A549 treated with DMSO at 1 μM for 4 hours (cell line): Measurements from ENCODE around the gene PHKG2. TPM values are rescaled to one million over a fixed set of nuclear protein-coding genes. Genes with fewer than 3 reads are reported as not detected.

Source experiments
- total RNA-seq: library from RNA; stranded (reverse); fragments of 200-300 nt; extraction: Qiagen RNA extraction; gene quantifications from 5 replicates; pipeline ENCODE4 v1.2.3, GENCODE V29; 2022; ENCODE audit warnings: low read depth

PHKG2 gene
- 20.6 to 29.8 TPM (median 23.1 TPM) in 5 replicates for total RNA-seq

GRCh38 chr16:30747799-30748633, at the start of gene PHKG2:
Gene PHKG2, plus strand, starts transcription at chr16:30748425. Its CDS starts 396 bp downstream, at chr16:30748821.

GRCh38 chr16:30698816-30699614, 49.2 kb upstream of the PHKG2 start, which contains the start of gene SRCAP:
Gene SRCAP, plus strand, starts transcription at chr16:30699171. Its CDS starts 1,654 bp downstream, at chr16:30700825.

GRCh38 chr16:30761928-30762902, 14.0 kb downstream of the PHKG2 start, which contains the start of the genes CFAP119 and RNF40:
Gene CFAP119, minus strand, starts transcription at chr16:30762062. Its CDS starts 314 bp downstream, at chr16:30761748.
Gene RNF40, plus strand, starts transcription at chr16:30762322. Its CDS starts 224 bp downstream, at chr16:30762546.

GRCh38 chr16:30786936-30787612, 38.8 kb downstream of the PHKG2 start, which contains the start of gene ZNF629:
Gene ZNF629, minus strand, starts transcription at chr16:30787205. Its CDS starts 2,723 bp downstream, at chr16:30784482.

Other genes with a start within 250 kb of the PHKG2 start
- 38.0 to 49.6 TPM (median 44.5 TPM) in 5 replicates for gene ZNF768, start 221.9 kb upstream of the PHKG2 start, total RNA-seq
- 3.1 to 5.1 TPM (median 4.6 TPM) in 5 replicates for gene ZNF747, start 213.6 kb upstream of the PHKG2 start, total RNA-seq
- 5.2 to 6.3 TPM (median 5.6 TPM) in 5 replicates for gene ZNF764, start 190.1 kb upstream of the PHKG2 start, total RNA-seq
- gene ZNF688, start 176.7 kb upstream of the PHKG2 start, total RNA-seq = 5.5 to 10.0 TPM (median 7.8 TPM) in 5 replicates
- not detected in 5 replicates for gene ZNF785, start 162.7 kb upstream of the PHKG2 start, total RNA-seq
- 7.5 to 9.6 TPM (median 8.7 TPM) in 5 replicates for gene ZNF689, start 138.0 kb upstream of the PHKG2 start, total RNA-seq
- gene PRR14, start 97.5 kb upstream of the PHKG2 start, total RNA-seq = 17.7 to 27.0 TPM (median 23.7 TPM) in 5 replicates
- 33.6 to 48.2 TPM (median 42.9 TPM) in 5 replicates for gene FBRS, start 90.0 kb upstream of the PHKG2 start, total RNA-seq
- 16.5 to 36.0 TPM (median 27.7 TPM) in 5 replicates for gene SRCAP, start 49.3 kb upstream of the PHKG2 start, total RNA-seq
- 6.9 to 9.1 TPM (median 8.2 TPM) in 5 replicates for gene CFAP119, start 13.6 kb downstream of the PHKG2 start, total RNA-seq
- 63.7 to 91.5 TPM (median 86.1 TPM) in 5 replicates for gene RNF40, start 13.9 kb downstream of the PHKG2 start, total RNA-seq
- 15.6 to 23.9 TPM (median 17.6 TPM) in 5 replicates for gene ZNF629, start 38.8 kb downstream of the PHKG2 start, total RNA-seq
- 24.4 to 38.8 TPM (median 34.4 TPM) in 5 replicates for gene BCL7C, start 145.7 kb downstream of the PHKG2 start, total RNA-seq
- gene CTF1, start 148.2 kb downstream of the PHKG2 start, total RNA-seq = 0.12 to 0.26 TPM (median 0.21 TPM) in 4 of 5 replicates, not detected in the other
- 12.1 to 25.6 TPM (median 20.3 TPM) in 5 replicates for gene FBXL19, start 175.1 kb downstream of the PHKG2 start, total RNA-seq
- gene ORAI3, start 200.6 kb downstream of the PHKG2 start, total RNA-seq = 12.5 to 15.3 TPM (median 13.2 TPM) in 5 replicates
- 19.1 to 23.3 TPM (median 20.8 TPM) in 5 replicates for gene SETD1A, start 209.3 kb downstream of the PHKG2 start, total RNA-seq
- gene HSD3B7, start 236.8 kb downstream of the PHKG2 start, total RNA-seq = 12.8 to 14.8 TPM (median 13.7 TPM) in 5 replicates